Measurements from ENCODE around the gene ETS2.

DNA sequence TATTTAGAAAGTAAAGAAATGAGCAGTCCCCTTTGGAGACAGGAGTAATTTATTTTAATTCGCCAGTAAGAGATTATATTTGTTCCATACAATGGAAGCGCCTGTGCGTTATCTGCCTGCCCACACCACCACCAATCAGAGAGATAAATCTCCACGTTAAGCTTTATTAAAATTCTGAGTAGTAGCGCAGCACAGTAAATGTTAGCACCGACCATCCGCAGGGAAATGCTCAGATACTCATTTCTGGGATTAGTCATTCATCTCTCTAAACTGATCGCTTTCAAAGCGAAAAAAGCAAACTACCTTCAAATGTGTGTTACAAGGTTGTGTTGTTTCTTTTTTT lies 1.2 kb downstream of the ETS2 start:
- TF ChIP-seq EZH2 (IDR thresholded peaks at IDR 0.05; ENCODE audit: low read length), result no peak
- TF ChIP-seq, protein P1, sequence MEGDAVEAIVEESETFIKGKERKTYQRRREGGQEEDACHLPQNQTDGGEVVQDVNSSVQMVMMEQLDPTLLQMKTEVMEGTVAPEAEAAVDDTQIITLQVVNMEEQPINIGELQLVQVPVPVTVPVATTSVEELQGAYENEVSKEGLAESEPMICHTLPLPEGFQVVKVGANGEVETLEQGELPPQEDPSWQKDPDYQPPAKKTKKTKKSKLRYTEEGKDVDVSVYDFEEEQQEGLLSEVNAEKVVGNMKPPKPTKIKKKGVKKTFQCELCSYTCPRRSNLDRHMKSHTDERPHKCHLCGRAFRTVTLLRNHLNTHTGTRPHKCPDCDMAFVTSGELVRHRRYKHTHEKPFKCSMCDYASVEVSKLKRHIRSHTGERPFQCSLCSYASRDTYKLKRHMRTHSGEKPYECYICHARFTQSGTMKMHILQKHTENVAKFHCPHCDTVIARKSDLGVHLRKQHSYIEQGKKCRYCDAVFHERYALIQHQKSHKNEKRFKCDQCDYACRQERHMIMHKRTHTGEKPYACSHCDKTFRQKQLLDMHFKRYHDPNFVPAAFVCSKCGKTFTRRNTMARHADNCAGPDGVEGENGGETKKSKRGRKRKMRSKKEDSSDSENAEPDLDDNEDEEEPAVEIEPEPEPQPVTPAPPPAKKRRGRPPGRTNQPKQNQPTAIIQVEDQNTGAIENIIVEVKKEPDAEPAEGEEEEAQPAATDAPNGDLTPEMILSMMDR (optimal IDR thresholded peaks at IDR 0.05 in 1 of 3, IDR thresholded peaks at IDR 0.05 in 1 of 3, conservative IDR thresholded peaks at IDR 0.05 in 1 of 3; ENCODE audit: extremely low read depth in 1 of 3, insufficient read depth in 2 of 3, low read length in 3 of 3), result no peak
